Kidney (tissue), 14 donors: ENCODE measurements around the gene JAK1. TPM values are rescaled to one million over a fixed set of nuclear protein-coding genes. Genes with fewer than 3 reads are reported as not detected.

Experiments used
- DNase-seq, 5 donors: peaks; one replicate each; pipeline ENCODE4 v3.0.0-alpha.2; 2013 to 2020
- FAIRE-seq: peaks from 2 replicates; lab custom pipeline; 2012; peaks lifted over from hg19 to GRCh38; lab: Jason Lieb, UNC
- H3K27ac ChIP-seq, 2 donors: one replicate each; pipeline ENCODE4 v1.7.0; 2013; ENCODE audit warnings: low read depth in 2 of 2, low read length in 2 of 2, inconsistent platforms in 1 of 2
- H3K27me3 ChIP-seq: one replicate; pipeline ENCODE4 v1.7.1; 2013; ENCODE audit warnings: low read length, inconsistent platforms; ENCODE audit not compliant: control insufficient read depth, insufficient read depth
- H3K36me3 ChIP-seq, 3 donors: one replicate each; pipeline versions ENCODE4 v1.7.0 to v1.7.1; 2013; ENCODE audit warnings: low read length in 3 of 3, control low read depth in 1 of 3, inconsistent platforms in 1 of 3; ENCODE audit not compliant: insufficient read depth in 3 of 3, control insufficient read depth in 2 of 3
- H3K4me1 ChIP-seq, 3 donors: one replicate each; pipeline versions ENCODE4 v1.7.0 to v1.7.1; 2013; ENCODE audit warnings: low read length in 3 of 3, inconsistent platforms in 1 of 3, low read depth in 1 of 3; ENCODE audit not compliant: control insufficient read depth in 2 of 3, insufficient read depth in 2 of 3
- H3K4me3 ChIP-seq, 3 donors: one replicate each; pipeline versions ENCODE4 v1.7.0 to v1.8.1; 2013; ENCODE audit warnings: low read length in 3 of 3, control low read depth in 1 of 3, inconsistent platforms in 1 of 3
- H3K9ac ChIP-seq, 3 donors: one replicate each; pipeline versions ENCODE4 v1.7.0 to v1.7.1; 2013; ENCODE audit warnings: low read length in 3 of 3, control low read depth in 1 of 3, inconsistent platforms in 1 of 3
- H3K9me3 ChIP-seq, 3 donors: one replicate each; pipeline versions ENCODE4 v1.7.0 to v1.7.1; 2013; ENCODE audit warnings: low read length in 3 of 3, control low read depth in 1 of 3, inconsistent platforms in 1 of 3; ENCODE audit not compliant: control insufficient read depth in 2 of 3, insufficient read depth in 1 of 3
- CTCF ChIP-seq: IDR thresholded peaks from 3 replicates; pipeline ENCODE4 v1.5.1; 2012; ENCODE audit warnings: mild to moderate bottlenecking, moderate library complexity, borderline replicate concordance; ENCODE audit not compliant: insufficient read depth; ENCODE audit errors: extremely low read depth
- intact Hi-C: fragments of 100-400 bp; cut with DNase I; formaldehyde crosslinking; loops from one replicate; pipeline ENCODE4 v1.11.1; 2022
- polyA plus RNA-seq: library from polyadenylated mRNA; stranded (reverse); fragments of 350-450 nt; fragmentation: Illumina TruSeq; extraction: RNeasy Lipid Tissue Mini Kit (QIAGEN cat#74804); gene quantifications from one replicate; pipeline ENCODE4 v1.2.3, GENCODE V29; 2014; ENCODE audit warnings: low read depth, low replicate concordance; ENCODE audit not compliant: insufficient read depth
- total RNA-seq: library from RNA; stranded (reverse); fragmentation: NEBNext Ultra II Directional; extraction: Animal tissue kit (Norgen Biotek cat#: 25700); gene quantifications from one replicate; pipeline ENCODE4 v1.2.1, GENCODE V29; 2021
- donor health status: control.
- donor health status: control.
- donor health status: control.
- donor health status: control.
- donor health status: control.
- donor health status: DM: yes; HTN: yes; CAD: no.
- donor health status: Normal renal cell carcinoma (clear cell type).

The JAK1 gene
- total and polyA plus RNA-seq, 2 donors from 2014 or later = 33.6 to 173 TPM

- H3K9ac ChIP-seq = no peak overlapping the region
- H3K4me3 ChIP-seq = no peak overlapping the region
- TF ChIP-seq CTCF = no peak
- FAIRE-seq (no peak), DNase-seq (no peak)
- intact Hi-C loops = no loop called here
- H3K27ac ChIP-seq = no peak overlapping the region
- no peaks in the 10 kb centered on the region for H3K27me3 ChIP-seq
- peaks cover 4 to 41% (median 31%) of the 10 kb centered on the region in 3 donors for H3K36me3 ChIP-seq
- H3K4me1 ChIP-seq = no peaks in the 10 kb centered on the region
- no peaks in the 10 kb centered on the region for H3K9me3 ChIP-seq
These were observed 118.2 kb downstream of the JAK1 start for GRCh38 chr1:64848136-64848535.

GRCh38 chr1:64847666-64848065 is 118.7 kb downstream of the JAK1 start:
- peaks cover 4 to 44% (median 30%) of the 10 kb centered on the region in 3 donors for H3K36me3 ChIP-seq
- no peak for FAIRE-seq

GRCh38 chr1:64846573-64847430 is 119.5 kb downstream of the JAK1 start:
- H3K9me3 ChIP-seq = no peaks in the 10 kb centered on the region
- no peak overlapping the region for H3K27ac ChIP-seq
- H3K4me3 ChIP-seq = no peak overlapping the region
- intact Hi-C loops = no loop called here
- DNase-seq (no peak), FAIRE-seq (no peak)
- peaks cover 4 to 43% (median 29%) of the 10 kb centered on the region in 3 donors for H3K36me3 ChIP-seq
- H3K27me3 ChIP-seq = no peaks in the 10 kb centered on the region
- no peak overlapping the region for H3K9ac ChIP-seq
- TF ChIP-seq CTCF = no peak
- H3K4me1 ChIP-seq = no peaks in the 10 kb centered on the region

More at GRCh38 chr1:64847666-64848065, 118.7 kb downstream of the JAK1 start:
- no peak for TF ChIP-seq CTCF
- Histone ChIP-seq H3K4me1 (no peaks in the 10 kb centered on the region), H3K27ac (no peak overlapping the region), H3K27me3 (no peaks in the 10 kb centered on the region), H3K9ac (no peak overlapping the region), H3K4me3 (no peak overlapping the region), H3K9me3 (no peaks in the 10 kb centered on the region)
- intact Hi-C loops = no loop called here
- DNase-seq = no peak
